Measurements from ENCODE around the gene GALNT17.
A peak's percentile ranks its signal among the peaks of the same experiment; 100 is the strongest.

Gene GALNT17

GRCh38 chr7:71281261-71281660 lies 149.3 kb downstream of the GALNT17 start:
- DNase-seq (ENCODE audit: low read depth in 2 of 2), result no peak

- DNase-seq (ENCODE audit: low read depth in 2 of 2), result no peak
These were observed 151.9 kb downstream of the GALNT17 start for GRCh38 chr7:71283802-71284201.

GRCh38 chr7:71285571-71286145 lies 153.7 kb downstream of the GALNT17 start:
- DNase-seq (ENCODE audit: low read depth in 2 of 2), result peak; percentile 6 to 7

- no peak for DNase-seq (ENCODE audit: low read depth in 2 of 2)
These were observed 154.4 kb downstream of the GALNT17 start for GRCh38 chr7:71286336-71286735.

DNA sequence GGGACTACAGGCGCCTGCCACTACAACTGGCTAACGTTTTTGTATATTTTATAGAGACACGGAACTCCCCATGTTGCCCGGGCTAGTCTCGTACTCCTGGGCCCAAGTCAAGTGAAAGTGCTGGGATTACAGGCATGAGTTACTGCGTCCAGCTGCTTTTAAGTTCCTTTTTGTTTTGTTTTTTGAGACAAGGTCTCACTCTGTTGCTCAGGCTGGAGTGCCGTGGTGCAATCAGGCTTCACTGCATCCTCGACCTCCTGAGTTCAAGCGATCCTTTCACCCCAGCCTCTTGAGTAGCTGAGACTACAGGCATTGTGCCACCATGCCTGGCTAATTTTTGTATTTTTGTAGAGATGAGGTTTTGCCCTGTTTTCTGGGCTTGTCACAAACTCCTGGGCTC lies 155.0 kb downstream of the GALNT17 start:
- no peak for DNase-seq (ENCODE audit: low read depth in 2 of 2)

DNA sequence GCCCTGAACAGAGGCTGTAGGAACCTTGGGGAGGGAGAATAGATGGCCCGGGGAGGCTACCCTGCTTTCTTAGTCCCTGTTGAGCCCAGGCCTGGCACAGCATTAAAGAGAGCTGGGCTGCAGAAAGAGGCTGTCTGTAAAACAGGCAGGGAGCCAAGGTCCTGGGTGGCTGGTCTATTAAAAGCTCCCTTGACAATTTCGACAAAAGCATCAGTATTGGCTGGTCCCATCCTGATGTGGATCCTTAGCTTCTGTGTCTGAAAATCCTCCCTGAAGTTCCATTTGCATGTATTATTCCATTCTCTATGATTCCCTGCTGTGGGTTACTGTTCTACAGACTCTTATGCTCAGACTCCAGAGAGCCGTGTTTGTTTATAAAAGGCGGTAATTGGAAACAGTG lies 158.5 kb downstream of the GALNT17 start:
- DNase-seq (ENCODE audit: low read depth in 2 of 2), result no peak

- no peak for DNase-seq (ENCODE audit: low read depth in 2 of 2)
These were observed 166.4 kb downstream of the GALNT17 start for GRCh38 chr7:71298378-71298777.

GRCh38 chr7:71300086-71300485 lies 168.1 kb downstream of the GALNT17 start:
- no peak for DNase-seq (ENCODE audit: low read depth in 2 of 2)

DNA sequence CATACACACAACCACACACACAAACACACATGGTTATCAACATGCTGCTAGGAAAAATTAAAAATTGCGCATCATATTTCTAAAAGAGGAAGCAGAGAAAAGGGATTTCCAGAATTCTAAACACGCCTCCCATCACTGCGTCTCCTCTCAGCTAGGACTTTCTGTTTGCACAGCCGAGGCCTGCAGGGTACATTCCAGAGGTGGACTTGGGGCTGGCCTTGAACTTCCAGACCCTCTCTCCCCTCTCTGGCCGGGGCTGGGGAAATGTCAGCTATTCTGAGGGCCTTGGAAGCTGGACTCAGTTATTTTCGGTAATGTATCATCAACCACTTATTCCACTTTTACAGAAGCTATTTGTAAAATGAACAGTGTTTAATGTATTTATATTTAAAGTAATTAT lies 168.7 kb downstream of the GALNT17 start:
- no peak for DNase-seq (ENCODE audit: low read depth in 2 of 2)

DNA sequence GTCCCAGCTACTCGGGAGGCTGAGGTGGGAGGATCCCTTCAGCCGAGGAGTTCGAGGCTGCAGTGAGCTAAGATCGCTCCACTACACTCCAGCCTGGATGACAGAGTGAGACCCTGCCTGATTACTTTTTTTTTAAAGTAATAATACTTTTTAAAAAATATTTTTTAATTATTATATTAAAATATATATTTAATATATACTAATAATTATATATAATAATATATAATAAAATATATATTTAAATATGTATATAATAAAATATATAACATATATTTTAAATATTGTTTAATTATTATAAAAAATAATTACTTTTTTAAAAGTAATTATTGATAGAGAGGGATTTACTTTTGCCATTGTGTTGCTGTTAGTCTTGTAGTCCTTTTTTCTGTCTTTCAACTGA lies 169.2 kb downstream of the GALNT17 start:
- no peak for DNase-seq (ENCODE audit: low read depth in 2 of 2)

- DNase-seq (ENCODE audit: low read depth in 2 of 2), result peak; percentile 65 to 70
These were observed 171.6 kb downstream of the GALNT17 start for GRCh38 chr7:71303566-71303965.

- DNase-seq (ENCODE audit: low read depth in 2 of 2), result peak; percentile 20
These were observed 176.2 kb downstream of the GALNT17 start for GRCh38 chr7:71308096-71308495.

- DNase-seq (ENCODE audit: low read depth in 2 of 2), result no peak
These were observed 179.6 kb downstream of the GALNT17 start for GRCh38 chr7:71311576-71311975.

GRCh38 chr7:71312755-71313490 lies 181.0 kb downstream of the GALNT17 start:
- DNase-seq (ENCODE audit: low read depth in 2 of 2), result no peak

- no peak for DNase-seq (ENCODE audit: low read depth in 2 of 2)
These were observed 181.6 kb downstream of the GALNT17 start for GRCh38 chr7:71313553-71313952.

- no peak for DNase-seq (ENCODE audit: low read depth in 2 of 2)
These were observed 189.0 kb downstream of the GALNT17 start for GRCh38 chr7:71320916-71321315.

DNA sequence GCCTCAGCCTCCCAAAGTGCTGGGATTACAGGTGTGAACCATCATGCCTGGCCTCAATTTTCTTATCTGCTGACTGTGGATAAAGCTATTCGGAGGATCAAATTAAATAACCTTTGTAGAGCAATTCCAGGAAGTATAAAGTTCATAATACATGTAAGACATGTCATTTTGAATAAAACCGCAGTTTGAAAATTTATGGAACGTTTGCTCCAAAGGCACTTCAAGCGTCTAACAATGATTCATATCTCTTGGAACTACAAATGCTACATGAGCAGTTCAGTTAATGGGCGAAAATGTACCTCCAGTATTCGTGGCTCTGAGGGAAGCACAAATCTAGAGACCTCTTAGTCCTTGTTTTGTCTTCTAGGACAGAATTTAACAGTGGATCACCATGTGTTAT lies 190.3 kb downstream of the GALNT17 start:
- no peak for DNase-seq (ENCODE audit: low read depth in 2 of 2)

DNA sequence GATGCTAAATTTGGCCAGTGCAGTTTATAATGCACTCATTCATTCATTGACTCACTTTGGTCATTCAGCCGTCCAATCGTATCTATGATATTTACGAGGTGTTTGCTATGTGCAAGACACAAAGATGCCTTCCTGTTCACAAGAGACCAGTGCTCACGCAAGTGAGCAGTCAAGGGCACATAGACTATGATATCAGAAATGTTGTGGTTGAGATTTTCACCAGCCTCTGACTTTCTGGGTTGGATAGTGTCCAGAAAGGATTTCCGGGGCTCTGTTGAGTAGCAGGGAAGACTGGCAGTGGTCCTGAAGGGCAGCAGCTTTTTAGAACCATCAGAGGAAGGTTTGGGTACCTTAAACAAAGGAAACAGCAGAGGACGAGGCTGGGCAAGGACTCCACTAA lies 191.8 kb downstream of the GALNT17 start:
- DNase-seq (ENCODE audit: low read depth in 2 of 2), result no peak

DNA sequence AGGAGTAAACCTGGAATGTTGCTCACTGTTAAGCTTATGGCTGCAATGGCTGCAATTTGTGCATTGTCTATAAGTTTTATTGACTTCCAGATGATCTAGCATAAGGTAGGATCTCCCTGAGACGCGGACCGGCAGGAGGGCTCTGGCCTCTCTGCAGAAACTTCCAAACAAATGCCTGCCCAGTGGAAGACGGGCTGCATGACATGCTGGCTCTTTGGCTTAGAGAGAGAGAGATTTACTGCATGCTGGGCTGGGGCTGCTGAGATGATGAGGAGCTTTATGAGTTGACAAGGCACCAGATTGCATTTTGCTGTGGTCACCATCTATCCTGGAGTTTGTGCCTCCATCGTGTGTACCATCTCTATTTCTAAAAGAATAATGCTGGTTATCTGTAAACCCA lies 193.2 kb downstream of the GALNT17 start:
- DNase-seq (ENCODE audit: low read depth in 2 of 2), result no peak

DNA sequence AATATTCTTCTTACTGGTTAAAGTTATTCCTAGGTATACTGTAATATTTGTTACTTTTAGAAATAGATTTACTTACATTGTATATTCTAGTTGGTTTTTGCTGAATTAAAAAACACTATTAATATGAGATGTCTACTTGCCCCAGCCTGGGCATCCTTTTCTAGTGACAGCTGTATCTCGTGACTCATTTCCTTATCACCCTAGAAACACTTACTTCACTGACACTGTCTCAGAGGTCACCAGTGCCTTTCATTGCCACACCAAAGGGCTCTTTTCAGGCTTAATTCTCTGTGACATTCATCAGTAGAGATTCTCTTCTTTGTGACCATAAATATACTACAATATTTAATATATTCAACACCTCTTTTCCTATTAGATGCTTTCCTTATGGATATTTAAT lies 194.7 kb downstream of the GALNT17 start:
- no peak for DNase-seq (ENCODE audit: low read depth in 2 of 2)

DNA sequence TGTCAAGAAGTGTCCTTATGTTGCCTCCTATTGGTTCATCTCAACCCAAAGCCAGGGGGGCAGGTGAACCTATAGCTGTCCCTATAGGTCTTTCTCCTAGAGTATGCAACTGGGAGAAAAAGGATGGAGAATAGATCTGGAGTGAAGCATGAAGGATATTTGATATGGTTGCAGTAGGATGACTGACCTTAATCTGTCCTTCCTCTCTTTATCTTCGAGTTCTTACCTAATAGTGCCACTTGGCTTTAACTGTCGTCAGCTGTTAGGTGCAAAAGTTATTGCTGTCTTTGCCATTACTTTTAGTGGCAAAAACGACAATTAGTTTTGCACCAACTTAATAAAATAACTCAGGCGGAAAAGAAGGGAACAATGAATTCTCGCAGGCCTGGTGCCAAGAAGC lies 196.0 kb downstream of the GALNT17 start:
- no peak for DNase-seq (ENCODE audit: low read depth in 2 of 2)

GRCh38 chr7:71329030-71329660 lies 197.2 kb downstream of the GALNT17 start:
- no peak for DNase-seq (ENCODE audit: low read depth in 2 of 2)

DNA sequence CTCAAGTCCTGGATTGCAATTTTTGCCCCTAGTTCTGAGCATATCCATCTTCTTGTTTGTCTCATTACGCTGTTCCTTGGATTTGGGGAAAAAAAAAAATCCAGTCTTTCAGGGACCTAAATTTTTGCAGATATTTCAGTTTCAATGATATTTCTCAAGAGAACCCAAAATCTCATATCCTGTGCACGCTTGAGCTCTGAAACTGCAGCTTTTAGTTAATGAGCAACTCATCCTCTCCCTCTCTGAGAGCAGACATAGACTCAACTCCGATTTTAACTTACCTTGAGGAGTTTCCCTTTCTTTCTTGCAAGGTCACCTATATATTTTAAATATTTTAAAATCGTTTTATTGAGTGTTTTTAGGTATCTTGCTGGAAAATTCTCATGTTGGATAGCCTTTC lies 200.3 kb downstream of the GALNT17 start:
- DNase-seq (ENCODE audit: low read depth in 2 of 2), result no peak
